H1 (cell line): ENCODE results near the gene DNAJC10. TPM values are rescaled to one million over a fixed set of nuclear protein-coding genes. Genes with fewer than 3 reads are reported as not detected.

Experiments used
- CTCF ChIA-PET: fragments of 300-600 bp; sonication (Branson Sonifier 250); formaldehyde crosslinking; loops from one replicate; lab custom pipeline; 2021; ENCODE audit not compliant: partially characterized antibody; lab: Charles Lee
- POLR2A ChIA-PET: fragments of 300-600 bp; sonication (Branson Sonifier 250); formaldehyde crosslinking; loops from one replicate; lab custom pipeline; 2021; ENCODE audit warnings: inconsistent platforms; ENCODE audit not compliant: partially characterized antibody; lab: Charles Lee
- DNase-seq, 2 experiments: peaks; one replicate each; pipeline versions ENCODE4 v3.0.0 to v3.0.0-alpha.2; 2010 to 2022; ENCODE audit warnings: low spot score in 2 of 2, low read depth in 1 of 2, mixed read lengths in 1 of 2
- FAIRE-seq: peaks from 2 replicates; lab custom pipeline; 2011; peaks lifted over from hg19 to GRCh38; lab: Jason Lieb, UNC
- H2AFZ ChIP-seq: 2 replicates; pipeline ENCODE4 v1.8.1; 2012; ENCODE audit warnings: low read length, inconsistent platforms
- H2AK5ac ChIP-seq: 2 replicates; pipeline ENCODE4 v1.6.1; 2013; ENCODE audit warnings: low read depth, low read length
- H2BK120ac ChIP-seq: replicated peaks from 2 replicates; pipeline ENCODE3; 2013; ENCODE audit warnings: low read depth, low read length, inconsistent platforms
- H2BK12ac ChIP-seq: 2 replicates; pipeline ENCODE4 v1.6.1; 2013; ENCODE audit warnings: low read depth, low read length
- H2BK15ac ChIP-seq: 2 replicates; pipeline ENCODE4 v1.6.1; 2013; ENCODE audit warnings: low read length
- H2BK20ac ChIP-seq: 2 replicates; pipeline ENCODE4 v1.6.1; 2013; ENCODE audit warnings: low read length
- H2BK5ac ChIP-seq: 2 replicates; pipeline ENCODE4 v1.6.1; 2013; ENCODE audit warnings: low read depth, low read length
- H3K14ac ChIP-seq: 2 replicates; pipeline ENCODE4 v1.6.1; 2013; ENCODE audit warnings: inconsistent platforms; ENCODE audit not compliant: insufficient read length
- H3K18ac ChIP-seq: 2 replicates; pipeline ENCODE4 v1.6.1; 2013; ENCODE audit warnings: low read length; ENCODE audit errors: extremely low read depth
- H3K23ac ChIP-seq: 2 replicates; pipeline ENCODE4 v1.6.1; 2013; ENCODE audit warnings: inconsistent platforms; ENCODE audit not compliant: insufficient read length
- H3K23me2 ChIP-seq: 2 replicates; pipeline ENCODE4 v1.6.1; 2013; ENCODE audit warnings: low read depth, low read length
- H3K27ac ChIP-seq: 2 replicates; pipeline ENCODE4 v1.6.1; 2011; ENCODE audit warnings: low read depth, low read length, inconsistent platforms
- H3K27me3 ChIP-seq, 4 experiments: replicated peaks in 1 of 4; 1 replicate in 1 of 4; 2 replicates in 3 of 4; pipeline versions ENCODE4 v1.6.1 to v1.8.1; 2011 to 2013; ENCODE audit warnings: low read length in 3 of 4, mild to moderate bottlenecking in 3 of 4, inconsistent platforms in 2 of 4, mixed read lengths in 2 of 4, moderate library complexity in 1 of 4; ENCODE audit not compliant: control insufficient read depth in 3 of 4, insufficient read depth in 3 of 4; ENCODE audit errors: extremely low read depth in 1 of 4
- H3K36me3 ChIP-seq, 4 experiments: 2 replicates each; pipeline versions ENCODE4 v1.6.1 to v1.8.1; 2011 to 2013; ENCODE audit warnings: mild to moderate bottlenecking in 4 of 4, low read length in 3 of 4, moderate library complexity in 2 of 4, control low read depth in 1 of 4, inconsistent platforms in 1 of 4; ENCODE audit not compliant: insufficient read depth in 4 of 4, control insufficient read depth in 2 of 4
- H3K4ac ChIP-seq: replicated peaks from 2 replicates; pipeline ENCODE3; 2013; ENCODE audit warnings: low read length, low read depth, mixed read lengths, inconsistent platforms; ENCODE audit not compliant: insufficient read length
- H3K4me1 ChIP-seq, 4 experiments: replicated peaks in 1 of 4; 1 replicate in 1 of 4; 2 replicates in 3 of 4; pipeline versions ENCODE4 v1.6.1 to v1.8.1; 2011 to 2013; ENCODE audit warnings: low read length in 3 of 4, inconsistent platforms in 2 of 4, mixed read lengths in 1 of 4; ENCODE audit not compliant: insufficient read depth in 4 of 4, control insufficient read depth in 3 of 4
- H3K4me2 ChIP-seq, 2 experiments: 2 replicates each; pipeline versions ENCODE4 v1.6.1 to v1.8.1; 2011 to 2013; ENCODE audit warnings: low read depth in 2 of 2, low read length in 2 of 2, control low read depth in 1 of 2, inconsistent platforms in 1 of 2, mild to moderate bottlenecking in 1 of 2; ENCODE audit not compliant: insufficient read depth in 1 of 2
- H3K4me3 ChIP-seq, 4 experiments: fragments of 200-600, 300-600 bp in 1 of 4; sonication (generic), shearing (Covaris generic), sonication (Bioruptor Twin) in 1 of 4; 2 replicates each; pipeline versions ENCODE4 v1.5.1 to v1.8.1; 2011 to 2016; ENCODE audit warnings: low read length in 4 of 4, low read depth in 3 of 4, control low read depth in 2 of 4, inconsistent platforms in 2 of 4, mild to moderate bottlenecking in 2 of 4, mixed read lengths in 1 of 4, moderate library complexity in 1 of 4; ENCODE audit not compliant: insufficient read depth in 2 of 4; ENCODE audit errors: extremely low read depth in 1 of 4
- H3K56ac ChIP-seq: replicated peaks from 2 replicates; pipeline ENCODE3; 2013; ENCODE audit warnings: low read depth, mild to moderate bottlenecking, mixed read lengths, low read length, inconsistent platforms; ENCODE audit not compliant: insufficient read length
- H3K79me1 ChIP-seq: 2 replicates; pipeline ENCODE4 v1.6.1; 2013; ENCODE audit warnings: low read depth, low read length, control low read depth
- H3K79me2 ChIP-seq, 2 experiments: 2 replicates each; pipeline versions ENCODE4 v1.6.1 to v1.8.1; 2012 to 2013; ENCODE audit warnings: low read length in 2 of 2, mild to moderate bottlenecking in 2 of 2, inconsistent platforms in 1 of 2; ENCODE audit not compliant: insufficient read depth in 2 of 2, control insufficient read depth in 1 of 2
- H3K9ac ChIP-seq, 4 experiments: replicated peaks in 1 of 4; 1 replicate in 1 of 4; 2 replicates in 3 of 4; pipeline versions ENCODE4 v1.6.1 to v1.8.1; 2011 to 2013; ENCODE audit warnings: low read depth in 3 of 4, low read length in 3 of 4, control low read depth in 2 of 4, mild to moderate bottlenecking in 2 of 4, moderate library complexity in 2 of 4, inconsistent platforms in 1 of 4; ENCODE audit errors: extremely low read depth in 1 of 4
- H3K9me3 ChIP-seq, 2 experiments: 2 replicates each; pipeline versions ENCODE4 v1.6.1 to v1.8.1; 2012 to 2013; ENCODE audit warnings: mild to moderate bottlenecking in 2 of 2, moderate library complexity in 2 of 2, control low read depth in 1 of 2, inconsistent platforms in 1 of 2, low read depth in 1 of 2, low read length in 1 of 2, mixed read lengths in 1 of 2; ENCODE audit not compliant: insufficient read depth in 2 of 2
- H4K20me1 ChIP-seq, 2 experiments: replicated peaks in 1 of 2; 2 replicates each; pipeline versions ENCODE3 to v1.8.1; 2011 to 2013; ENCODE audit warnings: inconsistent platforms in 2 of 2, low read length in 2 of 2, mild to moderate bottlenecking in 1 of 2; ENCODE audit not compliant: insufficient read depth in 2 of 2, control insufficient read depth in 1 of 2
- H4K5ac ChIP-seq: 2 replicates; pipeline ENCODE4 v1.6.1; 2013; ENCODE audit warnings: low read length, low read depth, mixed read lengths, inconsistent platforms; ENCODE audit not compliant: insufficient read length
- H4K8ac ChIP-seq: 2 replicates; pipeline ENCODE4 v1.8.0; 2013; ENCODE audit warnings: mild to moderate bottlenecking, moderate library complexity, low read length, inconsistent platforms; ENCODE audit not compliant: insufficient read depth; ENCODE audit errors: extremely low read depth
- H4K91ac ChIP-seq: replicated peaks from 2 replicates; pipeline ENCODE3; 2013; ENCODE audit warnings: low read length, mixed read lengths, inconsistent platforms; ENCODE audit not compliant: insufficient read length
- ATF2 ChIP-seq: IDR thresholded peaks from 2 replicates; pipeline ENCODE4 v1.6.1; 2012; ENCODE audit warnings: low read length, inconsistent platforms
- CEBPB ChIP-seq: IDR thresholded peaks from 2 replicates; pipeline ENCODE4 v1.6.1; 2012; ENCODE audit warnings: low read depth, low read length
- CHD1 ChIP-seq: IDR thresholded peaks from 2 replicates; pipeline ENCODE4 v1.6.1; 2012; ENCODE audit warnings: low read depth, low read length, improper control_type of control experiment
- JUN ChIP-seq: IDR thresholded peaks from 2 replicates; pipeline ENCODE4 v1.6.1; 2011; ENCODE audit warnings: low read depth, mild to moderate bottlenecking, improper control_type of control experiment, low read length
- RNF2 ChIP-seq: fragments of 200-900, 300-1000 bp; sonication (generic); IDR thresholded peaks from 2 replicates; pipeline ENCODE4 v1.7.1; 2016; ENCODE audit warnings: borderline replicate concordance, low read depth, mild to moderate bottlenecking, antibody characterized with exemption, low read length; ENCODE audit not compliant: poor library complexity, severe bottlenecking; ENCODE audit errors: missing control alignments
- RXRA ChIP-seq: IDR thresholded peaks from 2 replicates; pipeline ENCODE4 v1.6.1; 2011; ENCODE audit warnings: low read depth, mild to moderate bottlenecking, low read length, moderate library complexity; ENCODE audit not compliant: insufficient read depth
- TAF1 ChIP-seq: IDR thresholded peaks from 2 replicates; pipeline ENCODE4 v1.6.1; 2011; ENCODE audit warnings: mild to moderate bottlenecking, low read depth, low read length
- TEAD4 ChIP-seq: IDR thresholded peaks from 2 replicates; pipeline ENCODE4 v1.6.1; 2012; ENCODE audit warnings: low read depth, low read length, inconsistent platforms, mixed read lengths
- YY1 ChIP-seq: IDR thresholded peaks from 2 replicates; pipeline ENCODE4 v1.6.1; 2011; ENCODE audit warnings: low read depth, mild to moderate bottlenecking, low read length
- WGBS, 2 experiments: shearing (Covaris generic) in 1 of 2; methylation state at CpG; one replicate each; pipeline versions ENCODE4 v1.1.6 to v1.1.7; 2013 to 2015; ENCODE audit warnings: low lambda C conversion rate in 2 of 2, mixed read lengths in 2 of 2, inconsistent platforms in 1 of 2, low coverage in 1 of 2, missing lambda C conversion rate in 1 of 2; ENCODE audit not compliant: insufficient replicate concordance in 2 of 2, insufficient coverage in 1 of 2, insufficient read length in 1 of 2; ENCODE audit errors: extremely low coverage in 1 of 2, missing lambda C conversion rate in 1 of 2; 5-methylcytosine and 5-hydroxymethylcytosine counted together
- polyA plus RNA-seq, 7 experiments: library from polyadenylated mRNA; depleted of rRNA in 3 of 7; stranded (reverse) in 5 of 7; unstranded in 2 of 7; fragments of >200 nt in 5 of 7; fragments of 200-250 nt in 2 of 7; gene quantifications; 1 replicate in 5 of 7; 2 replicates in 1 of 7; 4 replicates in 1 of 7; pipeline versions ENCODE4 v1.2.1 to v1.2.3, GENCODE V29; 2011 to 2013; ENCODE audit warnings: missing spikeins in 2 of 7, mixed read lengths in 2 of 7
- total RNA-seq: library from RNA; stranded (reverse); fragmentation: NEBNext Ultra II Directional; extraction: Animal tissue kit (Norgen Biotek cat#: 25700); gene quantifications from 2 replicates; pipeline ENCODE4 v1.2.1, GENCODE V29; 2021
- TF ChIP-seq, protein P1 (sequence below): IDR thresholded peaks from 2 replicates; pipeline ENCODE4 v1.6.1; 2012; ENCODE audit warnings: inconsistent platforms

The DNAJC10 gene
- total and polyA plus RNA-seq, 2 of the 8 experiments (the other 6 are each of a cell fraction or from before 2014, with no cell fraction given): 23.2 to 121 TPM

DNA sequence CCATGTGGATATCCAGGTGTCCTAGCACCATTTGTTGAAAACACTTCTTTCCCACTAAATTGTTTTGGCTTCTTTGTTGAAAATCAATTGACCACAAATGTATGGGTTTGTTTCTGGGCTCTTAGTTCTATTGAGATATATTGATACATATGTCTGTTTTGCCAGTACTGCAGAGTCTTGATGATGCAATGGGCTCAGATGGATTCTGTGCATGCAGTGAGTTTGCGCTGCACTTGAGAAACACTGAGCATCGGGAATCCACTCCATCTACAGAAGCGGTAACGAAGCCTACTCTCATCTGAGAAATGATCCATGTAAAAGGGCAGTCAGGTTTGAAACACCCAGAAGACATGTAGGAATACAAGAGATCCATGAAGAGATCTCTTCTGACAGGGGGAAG, 21.9 kb upstream of the DNAJC10 start:
- H2BK120ac ChIP-seq: no peak overlapping the region
- H4K5ac ChIP-seq: no peak overlapping the region
- H3K27ac ChIP-seq: no peak overlapping the region

More for the DNA sequence above, 21.9 kb upstream of the DNAJC10 start:
- H2BK12ac ChIP-seq: no peak overlapping the region
- 95% methylated on average over 4 of the region's 4 CpGs; no CpG with 5 or more reads in 1 of the 2 experiments for WGBS, 2 experiments
- TF ChIP-seq RNF2 (no peak), CEBPB (no peak), ATF2 (no peak), CHD1 (no peak), TAF1 (no peak), TEAD4 (no peak), JUN (no peak), YY1 (no peak), RXRA (no peak)
- TF ChIP-seq, protein P1, sequence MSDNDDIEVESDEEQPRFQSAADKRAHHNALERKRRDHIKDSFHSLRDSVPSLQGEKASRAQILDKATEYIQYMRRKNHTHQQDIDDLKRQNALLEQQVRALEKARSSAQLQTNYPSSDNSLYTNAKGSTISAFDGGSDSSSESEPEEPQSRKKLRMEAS: no peak
- TF ChIP-seq, all 59 proteins: peak for 0
- Histone ChIP-seq H3K56ac (no peak overlapping the region), H4K8ac (no peak overlapping the region), H3K9ac (no peak overlapping the region), H2BK20ac (no peak overlapping the region), H3K4me2 (no peak overlapping the region), H3K4me3 (no peak overlapping the region), H4K91ac (no peak overlapping the region), H3K79me1 (no peaks in the 10 kb centered on the region), H2BK5ac (no peak overlapping the region), H4K20me1 (no peaks in the 10 kb centered on the region), H3K36me3 (no peaks in the 10 kb centered on the region), H3K4ac (peak overlapping the region; percentile 21), H3K9me3 (no peaks in the 10 kb centered on the region), H3K18ac (no peak overlapping the region), H2BK15ac (no peak overlapping the region), H3K4me1 (no peaks in the 10 kb centered on the region), H3K14ac (no peak overlapping the region), H3K27me3 (no peaks in the 10 kb centered on the region), H3K79me2 (no peaks in the 10 kb centered on the region), H3K23ac (no peak overlapping the region), H2AK5ac (no peak overlapping the region), H3K23me2 (no peaks in the 10 kb centered on the region), H2AFZ (no peak overlapping the region)
- ChIA-PET POLR2A (no interaction called here), CTCF (no interaction called here)
- DNase-seq (no peak), FAIRE-seq (no peak)
